OCI-LY7 (cell line): Measurements from ENCODE around the gene MYL3. TPM values are rescaled to one million over a fixed set of nuclear protein-coding genes. Genes with fewer than 3 reads are reported as not detected.

ENCODE experiments used
- BruUV-seq: library from RNA; stranded (reverse); fragments of 400-500 nt; replicated peaks from 2 replicates; lab custom pipeline; 2021; lab: Mats Ljungman, UMichigan
- CTCF ChIA-PET: fragments of 300-600 bp; sonication (Branson Sonifier 250); formaldehyde crosslinking; loops from one replicate; lab custom pipeline; 2022; ENCODE audit warnings: antibody characterized with exemption; ENCODE audit not compliant: unreplicated experiment; lab: Charles Lee
- POLR2A ChIA-PET: fragments of 300-600 bp; sonication (Branson Sonifier 250); formaldehyde crosslinking; loops from one replicate; lab custom pipeline; 2022; ENCODE audit warnings: antibody characterized with exemption; lab: Charles Lee
- DNase-seq: peaks from one replicate; pipeline ENCODE4 v3.0.0-alpha.2; 2015; ENCODE audit warnings: low spot score
- H2AFZ ChIP-seq: fragments of 200-600 bp; sonication (generic), shearing (Covaris generic); 2 replicates; pipeline ENCODE4 v1.6.1; 2014; ENCODE audit warnings: mild to moderate bottlenecking, antibody characterized with exemption, low read length, moderate library complexity
- H3K27ac ChIP-seq: fragments of 200-600 bp; sonication (generic); 2 replicates; pipeline ENCODE4 v1.5.1; 2014; ENCODE audit warnings: mixed run types, low read depth, mild to moderate bottlenecking, moderate library complexity, low read length, inconsistent platforms; ENCODE audit not compliant: poor library complexity, severe bottlenecking
- H3K36me3 ChIP-seq: fragments of 200-600 bp; sonication (generic); 2 replicates; pipeline ENCODE4 v1.6.1; 2014; ENCODE audit warnings: mild to moderate bottlenecking, antibody characterized with exemption, low read length, moderate library complexity, mixed read lengths; ENCODE audit not compliant: insufficient read depth
- H3K4me1 ChIP-seq: fragments of 200-600 bp; sonication (generic); 2 replicates; pipeline ENCODE4 v1.5.1; 2014; ENCODE audit warnings: mild to moderate bottlenecking, low read length; ENCODE audit not compliant: insufficient read depth, poor library complexity, severe bottlenecking
- H3K4me2 ChIP-seq: fragments of 200-600 bp; sonication (generic); 2 replicates; pipeline ENCODE4 v1.6.1; 2014; ENCODE audit warnings: mild to moderate bottlenecking, low read length
- H3K4me3 ChIP-seq: fragments of 200-600 bp; sonication (generic); 2 replicates; pipeline ENCODE4 v1.5.1; 2014; ENCODE audit warnings: mild to moderate bottlenecking, low read depth, low read length; ENCODE audit not compliant: poor library complexity, severe bottlenecking
- H3K79me2 ChIP-seq: fragments of 200-600 bp; sonication (generic); 2 replicates; pipeline ENCODE4 v1.6.1; 2016; ENCODE audit warnings: low read depth, mild to moderate bottlenecking, low read length, moderate library complexity, mixed read lengths; ENCODE audit not compliant: insufficient read depth
- H3K9me2 ChIP-seq: fragments of 200-600 bp; sonication (generic); 2 replicates; pipeline ENCODE4 v1.6.1; 2016; ENCODE audit warnings: mild to moderate bottlenecking, low read length, mixed read lengths; ENCODE audit not compliant: insufficient read depth
- H3K9me3 ChIP-seq: fragments of 200-600 bp; sonication (generic); 2 replicates; pipeline ENCODE4 v1.6.1; 2014; ENCODE audit warnings: mild to moderate bottlenecking, mixed run types, low read length, mixed read lengths
- H4K20me1 ChIP-seq: fragments of 200-600 bp; sonication (generic); 2 replicates; pipeline ENCODE4 v1.6.1; 2014; ENCODE audit warnings: mild to moderate bottlenecking, antibody characterized with exemption, low read length, moderate library complexity, mixed read lengths; ENCODE audit not compliant: insufficient read depth
- EZH2phosphoT487 ChIP-seq: fragments of 200-600 bp; sonication (generic); IDR thresholded peaks from 2 replicates; pipeline ENCODE4 v1.6.1; 2018; ENCODE audit warnings: low read depth, borderline replicate concordance, mild to moderate bottlenecking, mixed run types, antibody characterized with exemption, low read length, moderate library complexity, mixed read lengths
- intact Hi-C: fragments of 100-400 bp; cut with micrococcal nuclease; formaldehyde crosslinking; loops from one replicate; pipeline ENCODE4 v1.10.0; 2022; ENCODE audit not compliant: unreplicated experiment
- total RNA-seq, 2 experiments: library from RNA; depleted of rRNA in 1 of 2; stranded (reverse); fragments of >200 nt in 1 of 2; shearing (Covaris generic) in 1 of 2; gene quantifications; 2 replicates each; pipeline ENCODE4 v1.2.3, GENCODE V29; 2014 to 2022
- TF ChIP-seq, protein P1 (sequence below): fragments of 200-600 bp; sonication (generic); conservative IDR thresholded peaks from 2 replicates; pipeline ENCODE4 v1.5.1; 2014; ENCODE audit warnings: mild to moderate bottlenecking, antibody characterized with exemption, low read length, moderate library complexity, mixed read lengths

The MYL3 gene
- total RNA-seq, 2 experiments from 2014 or later, result not detected

DNA sequence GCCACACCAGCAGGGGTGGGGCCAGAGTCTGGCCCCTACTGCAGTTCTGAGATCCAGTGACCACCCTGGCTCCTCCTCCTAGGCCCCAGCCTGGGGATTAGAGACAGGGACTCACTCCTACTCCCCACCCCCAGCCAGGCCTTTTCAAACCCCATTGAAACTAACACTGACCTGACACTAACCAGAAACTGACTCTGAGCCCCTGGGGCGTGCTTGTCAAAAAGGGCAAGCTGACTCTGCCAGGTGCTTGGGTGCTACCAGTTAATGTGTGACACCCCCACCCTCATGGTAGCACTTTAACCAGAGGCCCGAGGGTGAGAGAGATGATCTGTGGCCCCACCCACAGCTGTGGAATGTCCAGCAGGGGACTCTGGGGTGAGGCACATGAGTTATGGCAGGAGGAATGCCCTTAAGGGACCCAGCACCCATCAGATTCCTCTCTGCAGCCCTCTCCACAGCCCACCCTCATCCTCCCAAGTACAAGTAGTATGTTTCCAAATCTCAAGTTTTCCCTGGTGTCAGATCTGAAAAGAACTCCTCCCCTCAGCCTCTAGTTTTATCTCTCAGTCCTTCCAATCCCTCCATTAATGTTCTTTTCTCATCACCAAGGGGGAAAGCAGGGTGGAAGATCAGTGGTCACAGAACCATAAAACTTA is 15.7 kb upstream of the MYL3 start:
- BruUV-seq, result no TSS peak
- Histone ChIP-seq H3K36me3 (no peaks in the 10 kb centered on the region), H3K27ac (no peak overlapping the region), H3K79me2 (no peaks in the 10 kb centered on the region), H3K9me2 (no peaks in the 10 kb centered on the region), H2AFZ (no peak overlapping the region), H3K4me1 (no peaks in the 10 kb centered on the region), H3K9me3 (no peaks in the 10 kb centered on the region), H4K20me1 (no peaks in the 10 kb centered on the region; the same call in 1 of the 2 replicates), H3K4me3 (no peak overlapping the region), H3K4me2 (no peak overlapping the region)
- intact Hi-C loops, result no loop called here
- no peak for DNase-seq
- CTCF ChIA-PET, result no interaction called here
- TF ChIP-seq, protein P1, sequence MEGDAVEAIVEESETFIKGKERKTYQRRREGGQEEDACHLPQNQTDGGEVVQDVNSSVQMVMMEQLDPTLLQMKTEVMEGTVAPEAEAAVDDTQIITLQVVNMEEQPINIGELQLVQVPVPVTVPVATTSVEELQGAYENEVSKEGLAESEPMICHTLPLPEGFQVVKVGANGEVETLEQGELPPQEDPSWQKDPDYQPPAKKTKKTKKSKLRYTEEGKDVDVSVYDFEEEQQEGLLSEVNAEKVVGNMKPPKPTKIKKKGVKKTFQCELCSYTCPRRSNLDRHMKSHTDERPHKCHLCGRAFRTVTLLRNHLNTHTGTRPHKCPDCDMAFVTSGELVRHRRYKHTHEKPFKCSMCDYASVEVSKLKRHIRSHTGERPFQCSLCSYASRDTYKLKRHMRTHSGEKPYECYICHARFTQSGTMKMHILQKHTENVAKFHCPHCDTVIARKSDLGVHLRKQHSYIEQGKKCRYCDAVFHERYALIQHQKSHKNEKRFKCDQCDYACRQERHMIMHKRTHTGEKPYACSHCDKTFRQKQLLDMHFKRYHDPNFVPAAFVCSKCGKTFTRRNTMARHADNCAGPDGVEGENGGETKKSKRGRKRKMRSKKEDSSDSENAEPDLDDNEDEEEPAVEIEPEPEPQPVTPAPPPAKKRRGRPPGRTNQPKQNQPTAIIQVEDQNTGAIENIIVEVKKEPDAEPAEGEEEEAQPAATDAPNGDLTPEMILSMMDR, result no peak
- TF ChIP-seq EZH2phosphoT487, result no peak
- POLR2A ChIA-PET, result no interaction called here

DNA sequence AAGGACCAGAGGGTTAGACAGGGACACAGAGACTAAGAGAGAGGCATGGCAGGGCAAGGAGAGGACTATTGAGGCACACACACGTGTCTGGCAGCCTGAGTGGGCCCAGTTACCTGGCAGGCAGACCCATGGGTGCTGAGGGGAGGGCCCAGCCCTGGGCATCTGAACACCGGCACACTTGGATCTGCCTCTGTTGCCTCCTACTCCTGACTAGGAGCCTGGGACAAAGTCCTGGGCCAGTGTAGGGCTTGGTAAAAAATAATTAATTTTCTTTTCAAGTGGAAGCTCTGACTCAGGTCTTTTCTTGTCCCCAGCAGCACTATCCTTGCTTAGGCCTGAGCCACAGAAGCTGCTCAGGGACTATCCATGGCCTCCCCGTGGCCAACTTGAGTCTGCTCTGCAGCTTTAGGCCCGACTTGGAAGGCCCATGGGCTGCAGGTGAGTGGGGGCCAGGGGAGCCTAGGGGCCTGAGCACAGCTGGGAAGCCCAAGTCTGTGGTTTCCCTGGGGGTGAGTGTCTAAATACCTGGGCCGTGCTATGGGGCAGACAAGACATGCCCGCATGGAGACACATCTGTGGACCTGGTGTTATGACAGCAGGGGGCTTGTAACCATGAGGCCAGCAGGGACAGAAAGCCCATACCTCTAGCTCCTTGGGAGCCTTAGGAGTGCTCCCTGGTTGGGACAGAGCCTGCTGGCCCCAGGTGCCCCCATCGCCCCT is 14.3 kb upstream of the MYL3 start, which contains the start of gene PTH1R:
Gene PTH1R, plus strand, starts transcription at position 316 of the 720 bp plus-strand sequence. CDS start 5,839 bp downstream, outside the sequence.
- ChIA-PET CTCF (no interaction called here), POLR2A (no interaction called here)
- Histone ChIP-seq H2AFZ (no peak within 1 kb of the TSS), H3K4me3 (no peak within 1 kb of the TSS), H3K4me2 (no peak within 1 kb of the TSS), H3K9me3 (no peaks in the 10 kb centered on the region), H4K20me1 (no peaks in the 10 kb centered on the region; the same call in 1 of the 2 replicates), H3K4me1 (no peaks in the 10 kb centered on the region), H3K79me2 (no peaks in the 10 kb centered on the region), H3K27ac (no peak within 1 kb of the TSS), H3K9me2 (no peaks in the 10 kb centered on the region), H3K36me3 (no peaks in the 10 kb centered on the region)
- no TSS peak for BruUV-seq
- TF ChIP-seq EZH2phosphoT487, result no peak
- TF ChIP-seq, protein P1, result no peak
- intact Hi-C loops, result no loop called here
- DNase-seq, result no peak
